DND-41 (cell line): ENCODE results near the gene SLC26A11.

Experiments
- ATAC-seq: fragments of 200-7000 bp; cut with Tn5 transposase; 3 replicates; pipeline ENCODE4 v1.9.1; 2021; ENCODE audit warnings: low read depth; ENCODE audit not compliant: insufficient read depth
- DNase-seq: peaks from one replicate; pipeline ENCODE4 v3.0.0-alpha.2; 2020
- H2AFZ ChIP-seq: 2 replicates; pipeline ENCODE4 v1.6.0; 2012; ENCODE audit warnings: low read depth, low read length
- H3K27ac ChIP-seq: 2 replicates; pipeline ENCODE4 v1.5.1; 2012; ENCODE audit warnings: low read length, inconsistent platforms
- H3K27me3 ChIP-seq: fragments of 200-600 bp; sonication (generic); 2 replicates; pipeline ENCODE4 v1.6.0; 2012; ENCODE audit warnings: low read length, mild to moderate bottlenecking, inconsistent platforms; ENCODE audit not compliant: insufficient read depth, poor library complexity
- H3K36me3 ChIP-seq: 2 replicates; pipeline ENCODE4 v1.5.1; 2012; ENCODE audit warnings: low read length, inconsistent platforms; ENCODE audit not compliant: insufficient read depth
- H3K4me1 ChIP-seq: 2 replicates; pipeline ENCODE4 v1.5.1; 2012; ENCODE audit warnings: mild to moderate bottlenecking, low read length; ENCODE audit not compliant: insufficient read depth
- H3K4me2 ChIP-seq: 2 replicates; pipeline ENCODE4 v1.6.0; 2012; ENCODE audit warnings: mild to moderate bottlenecking, moderate library complexity, low read length, inconsistent platforms; ENCODE audit not compliant: insufficient read depth
- H3K4me3 ChIP-seq, 2 experiments: fragments of 200-600 bp in 1 of 2; shearing (Covaris generic) in 1 of 2; 2 replicates each; pipeline ENCODE4 v1.5.1; 2012 to 2016; ENCODE audit warnings: inconsistent platforms in 2 of 2, low read length in 2 of 2, mild to moderate bottlenecking in 2 of 2, low read depth in 1 of 2, moderate library complexity in 1 of 2
- H3K79me2 ChIP-seq: 2 replicates; pipeline ENCODE4 v1.6.0; 2012; ENCODE audit warnings: low read length, inconsistent platforms; ENCODE audit not compliant: insufficient read depth
- H3K9ac ChIP-seq: 2 replicates; pipeline ENCODE4 v1.6.0; 2012; ENCODE audit warnings: low read depth, mild to moderate bottlenecking, inconsistent platforms, low read length, moderate library complexity
- H3K9me3 ChIP-seq: 2 replicates; pipeline ENCODE4 v1.5.1; 2012; ENCODE audit warnings: low read length, moderate library complexity, mild to moderate bottlenecking, inconsistent platforms; ENCODE audit not compliant: insufficient read depth, severe bottlenecking
- H4K20me1 ChIP-seq: 2 replicates; pipeline ENCODE4 v1.6.0; 2012; ENCODE audit warnings: low read length; ENCODE audit not compliant: insufficient read depth
- EZH2 ChIP-seq: IDR thresholded peaks from 3 replicates; pipeline ENCODE4 v1.6.1; 2012; ENCODE audit warnings: borderline replicate concordance, low read depth, mild to moderate bottlenecking, moderate library complexity, low read length, inconsistent platforms; ENCODE audit not compliant: severe bottlenecking
- TF ChIP-seq, protein P1 (sequence below): IDR thresholded peaks from 2 replicates; pipeline ENCODE4 v1.5.1; 2012; ENCODE audit warnings: borderline replicate concordance, low read length, moderate library complexity, mild to moderate bottlenecking; ENCODE audit not compliant: poor library complexity, severe bottlenecking; ENCODE audit errors: extremely low read depth

SLC26A11 gene

DNA sequence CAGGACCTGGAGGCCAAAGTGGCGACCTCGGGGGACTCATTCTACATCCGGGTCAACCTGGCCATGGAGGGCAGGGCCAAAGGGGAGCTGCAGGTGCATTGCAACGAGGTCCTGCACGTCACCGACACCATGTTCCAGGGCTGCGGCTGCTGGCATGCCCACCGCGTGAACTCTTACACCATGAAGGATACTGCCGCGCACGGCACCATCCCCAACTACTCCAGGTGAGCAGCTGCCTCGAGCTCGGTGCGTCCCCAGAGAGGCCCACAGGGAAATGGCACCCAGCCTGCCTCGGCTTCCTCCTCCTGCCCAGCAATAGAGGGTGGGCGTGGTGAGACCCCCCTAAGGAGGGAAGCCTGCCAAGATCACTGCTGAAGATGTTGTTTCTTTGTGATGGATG is 18.0 kb upstream of the SLC26A11 start:
- Histone ChIP-seq H2AFZ (no peak overlapping the region), H3K4me2 (no peak overlapping the region), H3K79me2 (no peaks in the 10 kb centered on the region), H3K27ac (no peak overlapping the region), H3K27me3 (no peaks in the 10 kb centered on the region), H3K4me3 (no peak overlapping the region), H3K9ac (no peak overlapping the region), H4K20me1 (no peaks in the 10 kb centered on the region), H3K9me3 (no peaks in the 10 kb centered on the region), H3K36me3 (no peaks in the 10 kb centered on the region), H3K4me1 (no peaks in the 10 kb centered on the region)
- no peak for TF ChIP-seq EZH2
- TF ChIP-seq, protein P1, sequence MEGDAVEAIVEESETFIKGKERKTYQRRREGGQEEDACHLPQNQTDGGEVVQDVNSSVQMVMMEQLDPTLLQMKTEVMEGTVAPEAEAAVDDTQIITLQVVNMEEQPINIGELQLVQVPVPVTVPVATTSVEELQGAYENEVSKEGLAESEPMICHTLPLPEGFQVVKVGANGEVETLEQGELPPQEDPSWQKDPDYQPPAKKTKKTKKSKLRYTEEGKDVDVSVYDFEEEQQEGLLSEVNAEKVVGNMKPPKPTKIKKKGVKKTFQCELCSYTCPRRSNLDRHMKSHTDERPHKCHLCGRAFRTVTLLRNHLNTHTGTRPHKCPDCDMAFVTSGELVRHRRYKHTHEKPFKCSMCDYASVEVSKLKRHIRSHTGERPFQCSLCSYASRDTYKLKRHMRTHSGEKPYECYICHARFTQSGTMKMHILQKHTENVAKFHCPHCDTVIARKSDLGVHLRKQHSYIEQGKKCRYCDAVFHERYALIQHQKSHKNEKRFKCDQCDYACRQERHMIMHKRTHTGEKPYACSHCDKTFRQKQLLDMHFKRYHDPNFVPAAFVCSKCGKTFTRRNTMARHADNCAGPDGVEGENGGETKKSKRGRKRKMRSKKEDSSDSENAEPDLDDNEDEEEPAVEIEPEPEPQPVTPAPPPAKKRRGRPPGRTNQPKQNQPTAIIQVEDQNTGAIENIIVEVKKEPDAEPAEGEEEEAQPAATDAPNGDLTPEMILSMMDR, result no peak
- ATAC-seq (no peak), DNase-seq (no peak)

DNA sequence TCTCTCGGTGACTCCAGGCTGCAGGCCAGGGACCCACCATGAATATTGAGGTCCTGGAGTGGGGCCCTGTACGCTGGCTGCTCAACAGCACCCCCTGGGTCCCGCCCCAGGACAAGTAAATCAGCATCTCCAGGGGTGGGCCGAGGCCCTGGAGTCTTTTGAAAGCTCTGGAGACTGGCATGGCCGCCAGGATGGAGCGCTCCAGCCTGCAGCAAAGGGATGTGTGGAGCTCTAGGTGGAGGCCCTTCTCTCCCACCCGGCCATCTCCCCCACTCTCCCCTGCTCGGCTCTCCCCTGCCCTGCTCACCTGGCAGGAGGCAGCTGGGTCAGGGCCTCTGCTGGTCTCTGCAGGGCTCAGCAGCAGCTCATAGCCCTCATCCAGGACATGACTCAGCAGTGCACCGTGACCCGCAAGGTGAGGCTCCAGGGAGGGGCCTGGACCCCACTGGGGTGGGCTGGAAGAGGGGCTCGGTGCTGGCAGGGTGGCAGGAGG is 16.7 kb upstream of the SLC26A11 start:
- Histone ChIP-seq H3K9me3 (no peaks in the 10 kb centered on the region), H2AFZ (no peak overlapping the region), H3K4me1 (no peaks in the 10 kb centered on the region), H3K4me2 (no peak overlapping the region), H3K27me3 (no peaks in the 10 kb centered on the region), H3K27ac (no peak overlapping the region), H3K79me2 (no peaks in the 10 kb centered on the region), H3K9ac (no peak overlapping the region), H4K20me1 (no peaks in the 10 kb centered on the region), H3K4me3 (no peak overlapping the region), H3K36me3 (no peaks in the 10 kb centered on the region)
- no peak for TF ChIP-seq EZH2
- TF ChIP-seq, protein P1, result peak; percentile 9
- no peak for DNase-seq
- 0 out of 3 replicates have a peak, but pooled peaks have one; percentile 22 for ATAC-seq

DNA sequence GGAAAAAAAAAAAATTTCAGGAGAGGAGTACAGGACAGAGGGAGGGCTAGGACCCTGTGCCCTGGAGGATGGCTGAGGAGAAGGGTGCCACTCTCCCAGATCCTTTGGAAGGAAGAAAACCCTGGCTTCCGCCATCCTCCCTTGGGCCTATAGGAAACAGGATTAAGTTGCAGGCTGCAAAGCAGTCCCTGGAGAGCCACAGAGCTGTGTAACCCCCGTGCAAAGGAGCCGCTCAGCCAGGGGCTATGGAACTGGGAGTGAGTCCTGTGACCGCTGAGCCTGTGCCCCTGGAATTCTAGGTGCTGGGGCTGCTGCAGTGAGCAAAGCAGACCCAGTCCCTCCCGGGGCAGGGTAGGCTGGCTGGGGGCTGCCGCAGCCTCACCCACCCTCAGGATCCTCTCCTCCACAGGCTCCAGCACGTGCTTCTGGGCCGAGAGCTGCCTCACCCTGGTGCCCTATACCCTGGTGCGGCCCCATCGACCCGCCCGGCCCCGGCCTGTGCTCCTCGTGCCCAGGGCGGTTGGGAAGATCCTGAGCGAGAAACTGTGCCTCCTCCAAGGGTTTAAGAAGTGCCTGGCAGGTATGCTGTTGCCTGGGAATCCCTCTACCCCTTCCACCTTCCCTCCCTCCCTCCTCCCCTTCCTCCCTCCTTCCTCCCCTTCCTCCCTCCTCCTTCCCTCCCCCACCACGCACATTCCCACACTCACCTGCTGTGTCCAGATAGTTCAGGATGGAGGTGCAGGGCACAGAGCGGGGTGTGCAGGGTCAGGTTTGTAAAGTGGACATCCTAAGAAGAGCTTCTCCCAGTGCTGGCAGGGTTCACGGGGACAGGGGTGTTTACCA is 15.4 kb upstream of the SLC26A11 start:
- DNase-seq, result no peak
- Histone ChIP-seq H2AFZ (no peak overlapping the region), H3K9me3 (no peaks in the 10 kb centered on the region)

More for the DNA sequence above, 15.4 kb upstream of the SLC26A11 start:
- TF ChIP-seq EZH2, result no peak
- TF ChIP-seq, protein P1, result no peak
- H4K20me1 ChIP-seq, result no peaks in the 10 kb centered on the region
- no peak overlapping the region for H3K27ac ChIP-seq
- ATAC-seq, result no peak
- no peaks in the 10 kb centered on the region for H3K4me1 ChIP-seq
- H3K4me3 ChIP-seq, result no peak overlapping the region
- H3K36me3 ChIP-seq, result no peaks in the 10 kb centered on the region
- no peaks in the 10 kb centered on the region for H3K79me2 ChIP-seq
- no peak overlapping the region for H3K9ac ChIP-seq
- no peak overlapping the region for H3K4me2 ChIP-seq
- no peaks in the 10 kb centered on the region for H3K27me3 ChIP-seq
